Panc1 (cell line): ENCODE measurements around the gene SH3TC1. TPM values are rescaled to one million over a fixed set of nuclear protein-coding genes. Genes with fewer than 3 reads are reported as not detected.

Experiments used
- ATAC-seq: fragments of 200-7000 bp; cut with Tn5 transposase; 2 replicates; pipeline ENCODE4 v1.9.1; 2020; ENCODE audit warnings: mild to moderate bottlenecking, moderate library complexity
- BruUV-seq: library from RNA; stranded (reverse); fragments of 400-500 nt; replicated peaks from 2 replicates; lab custom pipeline; 2021; lab: Mats Ljungman, UMichigan
- CTCF ChIA-PET: fragments of 300-600 bp; sonication (Branson Sonifier 250); formaldehyde crosslinking; loops from one replicate; lab custom pipeline; 2022; ENCODE audit warnings: antibody characterized with exemption; lab: Charles Lee
- POLR2A ChIA-PET: fragments of 300-600 bp; sonication (Branson Sonifier 250); formaldehyde crosslinking; loops from one replicate; lab custom pipeline; 2022; ENCODE audit warnings: antibody characterized with exemption; lab: Charles Lee
- DNase-seq: peaks from one replicate; pipeline ENCODE4 v3.0.0-alpha.2; 2010; ENCODE audit warnings: low read depth, low spot score
- H3K27ac ChIP-seq: 2 replicates; pipeline ENCODE4 v1.5.1; 2011; ENCODE audit warnings: mild to moderate bottlenecking, low read length, inconsistent platforms
- H3K27me3 ChIP-seq: fragments of 200-500 bp; sonication (Bioruptor generic); 2 replicates; pipeline ENCODE4 v1.6.0; 2014; ENCODE audit warnings: low read length, inconsistent platforms; ENCODE audit not compliant: control insufficient read depth, insufficient read depth
- H3K36me3 ChIP-seq: fragments of 200-500 bp; sonication (Bioruptor generic); 2 replicates; pipeline ENCODE4 v1.5.1; 2014; ENCODE audit warnings: inconsistent platforms, mild to moderate bottlenecking, low read length, moderate library complexity; ENCODE audit not compliant: control insufficient read depth, insufficient read depth
- H3K4me1 ChIP-seq: 2 replicates; pipeline ENCODE4 v1.5.1; 2011; ENCODE audit warnings: inconsistent platforms, mild to moderate bottlenecking, low read length, moderate library complexity; ENCODE audit not compliant: control insufficient read depth, insufficient read depth
- H3K4me3 ChIP-seq, 2 experiments: 2 replicates each; pipeline ENCODE4 v1.5.1; 2011 to 2012; ENCODE audit warnings: low read depth in 2 of 2, low read length in 2 of 2, mild to moderate bottlenecking in 2 of 2, inconsistent platforms in 1 of 2, moderate library complexity in 1 of 2
- H3K9me3 ChIP-seq: fragments of 200-500 bp; sonication (Bioruptor generic); 2 replicates; pipeline ENCODE4 v1.5.1; 2014; ENCODE audit warnings: low read depth, mild to moderate bottlenecking, inconsistent platforms, low read length, moderate library complexity; ENCODE audit not compliant: control insufficient read depth, insufficient read depth
- POLR2AphosphoS5 ChIP-seq: IDR thresholded peaks from 2 replicates; pipeline ENCODE4 v1.6.1; 2012; ENCODE audit warnings: mild to moderate bottlenecking, low read depth, low read length, moderate library complexity
- REST ChIP-seq, 2 experiments: IDR thresholded peaks; 2 replicates each; pipeline ENCODE4 v1.6.1; 2011 to 2012; ENCODE audit warnings: low read depth in 2 of 2, control low read depth in 1 of 2, low read length in 1 of 2, mild to moderate bottlenecking in 1 of 2, moderate library complexity in 1 of 2; ENCODE audit not compliant: insufficient read depth in 1 of 2
- SIN3A ChIP-seq: IDR thresholded peaks from 2 replicates; pipeline ENCODE4 v1.6.1; 2012; ENCODE audit warnings: low read depth, mild to moderate bottlenecking, low read length, moderate library complexity, borderline replicate concordance; ENCODE audit not compliant: insufficient read depth
- TCF7L2 ChIP-seq: IDR thresholded peaks from 2 replicates; pipeline ENCODE4 v1.6.1; 2011; ENCODE audit warnings: mild to moderate bottlenecking, low read depth, low read length, inconsistent platforms
- in situ Hi-C: cut with HindIII; loops from 2 replicates; pipeline ENCODE4 v1.10.0; 2016; ENCODE audit warnings: low sequenced_read_pairs, low pct_unique_long_range_greater_than_20kb
- intact Hi-C: fragments of 100-400 bp; cut with micrococcal nuclease; formaldehyde crosslinking; loops from one replicate; pipeline ENCODE4 v1.10.0; 2022; ENCODE audit not compliant: unreplicated experiment
- total RNA-seq: library from RNA; stranded (reverse); gene quantifications from one replicate; pipeline ENCODE4 v1.2.1, GENCODE V29; 2021; ENCODE audit not compliant: unreplicated experiment
- TF ChIP-seq, protein P1 (sequence below): fragments of 450-650 bp; IDR thresholded peaks from 2 replicates; pipeline ENCODE4 v1.5.1; 2017; ENCODE audit warnings: mild to moderate bottlenecking

SH3TC1 gene
- total RNA-seq, 1 experiment from 2014 or later: 4.5 TPM

- no TSS peak for BruUV-seq
- no peak overlapping the region for H3K27ac ChIP-seq
- intact Hi-C loops (no loop called here), in situ Hi-C loops (no loop called here)
- TF ChIP-seq, protein P1, sequence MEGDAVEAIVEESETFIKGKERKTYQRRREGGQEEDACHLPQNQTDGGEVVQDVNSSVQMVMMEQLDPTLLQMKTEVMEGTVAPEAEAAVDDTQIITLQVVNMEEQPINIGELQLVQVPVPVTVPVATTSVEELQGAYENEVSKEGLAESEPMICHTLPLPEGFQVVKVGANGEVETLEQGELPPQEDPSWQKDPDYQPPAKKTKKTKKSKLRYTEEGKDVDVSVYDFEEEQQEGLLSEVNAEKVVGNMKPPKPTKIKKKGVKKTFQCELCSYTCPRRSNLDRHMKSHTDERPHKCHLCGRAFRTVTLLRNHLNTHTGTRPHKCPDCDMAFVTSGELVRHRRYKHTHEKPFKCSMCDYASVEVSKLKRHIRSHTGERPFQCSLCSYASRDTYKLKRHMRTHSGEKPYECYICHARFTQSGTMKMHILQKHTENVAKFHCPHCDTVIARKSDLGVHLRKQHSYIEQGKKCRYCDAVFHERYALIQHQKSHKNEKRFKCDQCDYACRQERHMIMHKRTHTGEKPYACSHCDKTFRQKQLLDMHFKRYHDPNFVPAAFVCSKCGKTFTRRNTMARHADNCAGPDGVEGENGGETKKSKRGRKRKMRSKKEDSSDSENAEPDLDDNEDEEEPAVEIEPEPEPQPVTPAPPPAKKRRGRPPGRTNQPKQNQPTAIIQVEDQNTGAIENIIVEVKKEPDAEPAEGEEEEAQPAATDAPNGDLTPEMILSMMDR: no peak
- TF ChIP-seq SIN3A (no peak), POLR2AphosphoS5 (no peak), REST (IDR thresholded peaks at IDR 0.05; ENCODE audit: insufficient read depth in 1 of 2, low read depth in 2 of 2, low read length in 1 of 2) (no peak), TCF7L2 (no peak)
- H3K4me1 ChIP-seq: no peaks in the 10 kb centered on the region; the same call in 1 of the 2 replicates
- no peak for DNase-seq
- no peak for ATAC-seq
- no peaks in the 10 kb centered on the region for H3K9me3 ChIP-seq
- ChIA-PET POLR2A (no interaction called here), CTCF (no interaction called here)
- H3K36me3 ChIP-seq: no peaks in the 10 kb centered on the region
- no peaks in the 10 kb centered on the region for H3K27me3 ChIP-seq
- no peak overlapping the region for H3K4me3 ChIP-seq
Measured at GRCh38 chr4:8236920-8237195, 37.8 kb downstream of the SH3TC1 start.

DNA sequence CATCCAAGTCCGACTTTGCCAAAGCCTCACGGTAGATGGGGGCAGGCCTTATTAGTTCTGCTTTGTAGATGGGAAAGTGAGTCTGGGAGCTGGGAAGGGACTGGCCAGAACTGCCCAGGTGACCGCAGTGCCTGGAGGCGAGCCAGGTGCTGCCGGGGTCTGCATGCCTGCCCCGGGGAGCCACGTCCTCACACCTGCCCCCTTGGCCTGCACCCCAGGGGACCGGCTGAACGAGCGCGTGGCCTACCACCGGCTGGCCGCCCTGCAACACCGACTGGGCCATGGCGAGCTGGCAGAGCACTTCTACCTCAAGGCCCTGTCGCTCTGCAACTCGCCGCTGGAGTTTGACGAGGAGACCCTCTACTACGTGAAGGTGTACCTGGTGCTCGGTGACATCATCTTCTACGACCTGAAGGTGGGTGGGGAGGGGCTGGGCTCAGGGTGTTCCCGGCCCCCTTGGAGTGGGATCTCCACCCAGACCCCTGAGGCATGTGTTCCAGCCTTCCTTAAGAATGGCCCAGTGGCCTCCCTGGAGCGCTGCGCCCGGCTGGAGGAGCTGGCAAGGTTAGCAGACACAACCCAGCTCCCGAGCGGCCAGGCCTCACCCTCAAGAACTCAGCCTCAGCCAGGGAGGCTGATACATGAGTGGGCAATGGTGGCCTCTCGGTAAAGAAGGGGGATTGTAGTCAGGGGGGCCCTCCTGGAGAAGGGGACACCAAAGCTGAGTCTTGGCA is 38.3 kb downstream of the SH3TC1 start:
- in situ Hi-C loops (no loop called here), intact Hi-C loops (no loop called here)
- no peak overlapping the region for H3K27ac ChIP-seq
- no peaks in the 10 kb centered on the region for H3K36me3 ChIP-seq
- H3K27me3 ChIP-seq: no peaks in the 10 kb centered on the region
- no peak for TF ChIP-seq REST (IDR thresholded peaks at IDR 0.05; ENCODE audit: insufficient read depth in 1 of 2, low read depth in 2 of 2, low read length in 1 of 2)
- TF ChIP-seq POLR2AphosphoS5: no peak
- TF ChIP-seq TCF7L2: no peak
- no peak for TF ChIP-seq SIN3A
- TF ChIP-seq, protein P1: no peak
- no peaks in the 10 kb centered on the region for H3K9me3 ChIP-seq
- ATAC-seq (no peak), DNase-seq (no peak)
- H3K4me1 ChIP-seq: no peaks in the 10 kb centered on the region; the same call in 1 of the 2 replicates
- POLR2A ChIA-PET: no interaction called here
- no peak overlapping the region for H3K4me3 ChIP-seq
- CTCF ChIA-PET: no interaction called here
- BruUV-seq: no TSS peak
